CD14-positive monocyte (primary cell): ENCODE results near the gene ERGIC3. TPM values are rescaled to one million over a fixed set of nuclear protein-coding genes. Genes with fewer than 3 reads are reported as not detected.

ENCODE experiments used
- DNase-seq, 3 donors: peaks; one replicate each; pipeline ENCODE4 v3.0.0-alpha.2; 2011 to 2022
- H2AFZ ChIP-seq: 2 replicates; pipeline ENCODE4 v1.6.0; 2012; ENCODE audit warnings: mild to moderate bottlenecking, low read depth, low read length, inconsistent platforms; ENCODE audit not compliant: insufficient read depth, poor library complexity, severe bottlenecking
- H3K27ac ChIP-seq, 2 donors: 1 replicate in 1 of 2; 2 replicates in 1 of 2; pipeline ENCODE4 v1.5.1; 2012 to 2013; ENCODE audit warnings: low read length in 2 of 2, control low read depth in 1 of 2, inconsistent platforms in 1 of 2, low read depth in 1 of 2, mild to moderate bottlenecking in 1 of 2
- H3K27me3 ChIP-seq, 2 donors: one replicate each; pipeline versions ENCODE4 v1.6.0 to v1.6.1; 2011 to 2013; ENCODE audit warnings: low read length in 2 of 2; ENCODE audit not compliant: control insufficient read depth in 2 of 2, insufficient read depth in 2 of 2
- H3K36me3 ChIP-seq, 2 donors: replicated peaks in 1 of 2; 1 replicate in 1 of 2; 2 replicates in 1 of 2; pipeline versions ENCODE4 v1.5.1 to v1.6.1; 2012 to 2013; ENCODE audit warnings: low read length in 2 of 2, control low read depth in 1 of 2, inconsistent platforms in 1 of 2, mild to moderate bottlenecking in 1 of 2; ENCODE audit not compliant: insufficient read depth in 2 of 2, control insufficient read depth in 1 of 2
- H3K4me1 ChIP-seq, 2 donors: 1 replicate in 1 of 2; 2 replicates in 1 of 2; pipeline versions ENCODE4 v1.5.1 to v1.6.1; 2012 to 2013; ENCODE audit warnings: low read length in 2 of 2, control low read depth in 1 of 2, inconsistent platforms in 1 of 2, mild to moderate bottlenecking in 1 of 2, moderate library complexity in 1 of 2; ENCODE audit not compliant: insufficient read depth in 2 of 2, control insufficient read depth in 1 of 2
- H3K4me2 ChIP-seq: replicated peaks from 2 replicates; pipeline ENCODE3; 2012; ENCODE audit warnings: low read length, moderate library complexity, mild to moderate bottlenecking; ENCODE audit not compliant: poor library complexity, severe bottlenecking; ENCODE audit errors: extremely low read depth
- H3K4me3 ChIP-seq, 3 experiments: fragments of 200-600 bp in 1 of 3; sonication (generic) in 1 of 3; replicated peaks in 1 of 3; 1 replicate in 2 of 3; 2 replicates in 1 of 3; pipeline ENCODE4 v1.5.1; 2011 to 2013; ENCODE audit warnings: low read length in 3 of 3, mild to moderate bottlenecking in 3 of 3, control low read depth in 2 of 3, low read depth in 2 of 3, inconsistent platforms in 1 of 3, moderate library complexity in 1 of 3
- H3K79me2 ChIP-seq: 2 replicates; pipeline ENCODE4 v1.6.0; 2012; ENCODE audit warnings: mild to moderate bottlenecking, control low read depth, inconsistent platforms, low read length, moderate library complexity; ENCODE audit not compliant: insufficient read depth
- H3K9ac ChIP-seq: 2 replicates; pipeline ENCODE4 v1.6.0; 2017; ENCODE audit warnings: low read length, mild to moderate bottlenecking; ENCODE audit not compliant: insufficient read depth, poor library complexity, severe bottlenecking
- H3K9me3 ChIP-seq, 2 donors: replicated peaks in 1 of 2; 1 replicate in 1 of 2; 2 replicates in 1 of 2; pipeline versions ENCODE4 v1.5.1 to v1.6.1; 2012 to 2013; ENCODE audit warnings: low read length in 2 of 2, control low read depth in 1 of 2; ENCODE audit not compliant: control insufficient read depth in 1 of 2, insufficient read depth in 1 of 2
- H4K20me1 ChIP-seq: 2 replicates; pipeline ENCODE4 v1.6.0; 2012; ENCODE audit warnings: mild to moderate bottlenecking, low read length, control low read depth, moderate library complexity; ENCODE audit not compliant: insufficient read depth
- H3K27ac Mint-ChIP-seq, 7 donors: one replicate each; pipeline ENCODE4 v1.8.0; 2020; ENCODE audit warnings: mild to moderate bottlenecking in 7 of 7, mixed read lengths in 7 of 7, moderate library complexity in 6 of 7, inconsistent platforms in 2 of 7
- H3K27me3 Mint-ChIP-seq, 3 donors: one replicate each; pipeline ENCODE4 v1.8.0; 2021 to 2022; ENCODE audit warnings: low read depth in 3 of 3, mild to moderate bottlenecking in 3 of 3, mixed read lengths in 3 of 3, moderate library complexity in 3 of 3, inconsistent platforms in 1 of 3
- H3K36me3 Mint-ChIP-seq, 2 donors: one replicate each; pipeline ENCODE4 v1.8.0; 2020; ENCODE audit warnings: mixed read lengths in 2 of 2, inconsistent platforms in 1 of 2, mild to moderate bottlenecking in 1 of 2
- H3K4me1 Mint-ChIP-seq: one replicate; pipeline ENCODE4 v1.8.0; 2020; ENCODE audit warnings: mild to moderate bottlenecking, mixed read lengths
- H3K4me3 Mint-ChIP-seq, 2 donors: one replicate each; pipeline ENCODE4 v1.8.0; 2020; ENCODE audit warnings: mild to moderate bottlenecking in 2 of 2, mixed read lengths in 2 of 2, moderate library complexity in 1 of 2
- H3K9me3 Mint-ChIP-seq, 7 donors: one replicate each; pipeline ENCODE4 v1.8.0; 2020 to 2022; ENCODE audit warnings: mixed read lengths in 7 of 7, mild to moderate bottlenecking in 6 of 7, moderate library complexity in 6 of 7, inconsistent platforms in 2 of 7
- CTCF ChIP-seq: fragments of 200-600 bp; IDR thresholded peaks from one replicate; pipeline ENCODE4 v1.8.0; 2022; ENCODE audit warnings: antibody characterized with exemption, mild to moderate bottlenecking
- WGBS: methylation state at CpG from one replicate; pipeline ENCODE4 v1.1.5; 2013; ENCODE audit warnings: missing lambda C conversion rate; ENCODE audit not compliant: insufficient coverage; 5-methylcytosine and 5-hydroxymethylcytosine counted together
- intact Hi-C, 2 donors: fragments of 100-400 bp; cut with micrococcal nuclease; formaldehyde crosslinking; loops; one replicate each; pipeline versions ENCODE4 v1.15.0 to v1.15.1; 2023
- polyA plus RNA-seq, 3 donors: library from polyadenylated mRNA; depleted of rRNA in 1 of 3; unstranded in 2 of 3; stranded (reverse) in 1 of 3; fragments of 300-500 nt in 2 of 3; fragments of >200 nt in 1 of 3; fragmentation: Illumina TruSeq in 2 of 3; gene quantifications; 1 replicate in 2 of 3; 2 replicates in 1 of 3; pipeline ENCODE4 v1.2.3, GENCODE V29; 2012 to 2021

ERGIC3 gene
- polyA plus RNA-seq, 3 donors = 128 to 371 (median 130) TPM

DNA sequence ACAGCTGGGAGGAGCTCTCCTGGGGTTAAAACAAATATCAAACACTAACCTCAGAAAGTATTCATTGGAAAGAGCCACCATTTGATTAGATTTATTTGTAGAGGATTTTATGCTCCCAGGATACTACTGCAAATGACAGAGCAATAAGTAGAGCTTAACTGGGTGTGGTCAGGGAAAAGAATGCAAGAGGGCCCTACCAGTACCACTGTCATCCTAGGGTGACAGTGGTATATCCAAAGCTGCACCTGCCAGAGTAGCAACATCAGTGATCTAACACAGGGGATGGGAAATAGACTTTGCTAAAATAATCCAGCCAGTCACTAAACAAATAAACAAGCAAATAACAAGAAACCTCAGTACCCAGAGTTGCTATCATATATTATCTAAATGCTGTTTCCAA, 29.7 kb downstream of the ERGIC3 start:
- Mint-ChIP-seq H3K4me1 (no peaks in the 10 kb centered on the region), H3K27me3 (peaks cover 4 to 10% (median 7%) of the 10 kb centered on the region in 3 donors), H3K4me3 (no peak overlapping the region), H3K27ac (peak overlapping the region in 1 of 7 donors; percentile 27), H3K9me3 (peaks cover 0 to 20% (median 17%) of the 10 kb centered on the region in 7 donors), H3K36me3 (no peaks in the 10 kb centered on the region)
- no peak overlapping the region for H3K9ac ChIP-seq
- H2AFZ ChIP-seq = no peak overlapping the region
- H3K27me3 ChIP-seq = no peaks in the 10 kb centered on the region
- H3K27ac ChIP-seq = no peak overlapping the region
- no peaks in the 10 kb centered on the region for H3K36me3 ChIP-seq
- intact Hi-C loops = no loop called here
- H3K4me1 ChIP-seq = no peaks in the 10 kb centered on the region
- no peak overlapping the region for H3K4me2 ChIP-seq
- TF ChIP-seq CTCF = no peak
- H4K20me1 ChIP-seq = no peaks in the 10 kb centered on the region
- no peak for DNase-seq
- no peaks in the 10 kb centered on the region for H3K79me2 ChIP-seq
- H3K9me3 ChIP-seq = peaks cover 5 to 6% of the 10 kb centered on the region in 2 donors
- no peak overlapping the region for H3K4me3 ChIP-seq

DNA sequence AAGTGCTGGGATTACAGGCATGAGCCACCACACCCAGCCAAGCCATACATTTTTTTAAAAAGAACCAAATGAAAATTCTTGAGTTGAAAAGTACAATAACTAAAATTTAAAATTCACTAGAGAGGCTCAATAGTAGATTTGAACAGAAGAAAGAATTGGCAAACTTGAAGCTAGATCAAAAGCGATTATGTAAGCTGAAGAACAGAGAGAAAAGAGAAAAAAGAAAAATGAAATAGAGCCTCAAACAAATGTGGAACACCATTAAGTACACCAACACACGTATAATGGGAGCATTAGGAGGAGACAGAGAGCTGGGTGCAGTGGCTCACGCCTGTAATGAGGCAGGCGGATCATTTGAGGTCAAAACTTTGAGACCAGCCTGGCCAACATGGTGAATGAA, 31.0 kb downstream of the ERGIC3 start:
- no peaks in the 10 kb centered on the region for H4K20me1 ChIP-seq
- no peak overlapping the region for H3K4me3 Mint-ChIP-seq
- WGBS = no CpG with 5 or more reads among the region's 4 CpGs
- TF ChIP-seq CTCF = no peak
- H3K27me3 Mint-ChIP-seq = peaks cover 1 to 7% (median 4%) of the 10 kb centered on the region in 3 donors
- H3K9me3 Mint-ChIP-seq = peaks cover 0 to 20% (median 17%) of the 10 kb centered on the region in 7 donors
- H3K9ac ChIP-seq = no peak overlapping the region
- H3K36me3 ChIP-seq = no peaks in the 10 kb centered on the region
- intact Hi-C loops = no loop called here
- H3K27me3 ChIP-seq = no peaks in the 10 kb centered on the region
- H3K9me3 ChIP-seq = peaks cover 5 to 6% of the 10 kb centered on the region in 2 donors
- no peaks in the 10 kb centered on the region for H3K79me2 ChIP-seq
- H3K36me3 Mint-ChIP-seq = no peaks in the 10 kb centered on the region
- no peak overlapping the region for H3K27ac ChIP-seq
- no peak for DNase-seq
- H3K4me1 ChIP-seq = no peaks in the 10 kb centered on the region
- H3K4me2 ChIP-seq = no peak overlapping the region
- no peak overlapping the region for H3K4me3 ChIP-seq
- no peaks in the 10 kb centered on the region for H3K4me1 Mint-ChIP-seq
- no peak overlapping the region for H2AFZ ChIP-seq
- no peak overlapping the region for H3K27ac Mint-ChIP-seq
